GM18499 (cell line): Measurements from ENCODE around the gene AOAH.
"Not testable (repeated sequence)": the region's sequence is repeated elsewhere in the genome, so short reads cannot be mapped to it uniquely, and the experiment has no call there.

Source experiments
- ATAC-seq: cut with Tn5 transposase; IDR thresholded peaks from one replicate; pipeline ENCODE4 v1.9.1; 2021; ENCODE audit warnings: moderate number of reproducible peaks; ENCODE audit not compliant: insufficient read depth, unreplicated experiment

Gene AOAH

GRCh38 chr7:36523371-36524101 is 200.8 kb downstream of the AOAH start:
- ATAC-seq, result no peak

DNA sequence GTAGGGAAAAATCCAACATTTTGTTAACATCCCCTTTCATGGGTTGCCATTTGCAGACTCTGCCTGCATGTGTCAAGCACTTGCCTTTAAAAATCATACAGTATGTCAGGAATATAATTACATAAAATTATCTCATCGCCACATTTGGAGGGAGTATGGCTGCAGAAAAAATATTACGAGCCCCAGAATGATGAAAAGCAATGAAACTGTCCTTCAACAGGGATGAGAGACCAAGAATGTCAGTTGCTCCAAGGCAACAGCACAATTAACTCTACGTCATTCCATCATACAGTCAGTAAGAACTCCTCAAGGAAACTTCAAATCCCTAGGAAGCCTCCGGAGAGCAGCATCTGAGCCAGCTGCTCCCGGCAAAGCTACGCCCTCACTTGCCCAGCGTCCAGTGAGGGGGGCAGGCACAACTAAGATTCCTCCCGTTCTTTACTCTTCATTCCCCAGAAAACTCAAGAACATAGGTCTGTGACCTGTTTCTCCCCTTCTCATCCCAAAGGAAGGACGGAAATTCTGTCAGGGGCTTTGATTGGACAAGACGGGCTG is 201.8 kb downstream of the AOAH start:
- ATAC-seq, result no peak

DNA sequence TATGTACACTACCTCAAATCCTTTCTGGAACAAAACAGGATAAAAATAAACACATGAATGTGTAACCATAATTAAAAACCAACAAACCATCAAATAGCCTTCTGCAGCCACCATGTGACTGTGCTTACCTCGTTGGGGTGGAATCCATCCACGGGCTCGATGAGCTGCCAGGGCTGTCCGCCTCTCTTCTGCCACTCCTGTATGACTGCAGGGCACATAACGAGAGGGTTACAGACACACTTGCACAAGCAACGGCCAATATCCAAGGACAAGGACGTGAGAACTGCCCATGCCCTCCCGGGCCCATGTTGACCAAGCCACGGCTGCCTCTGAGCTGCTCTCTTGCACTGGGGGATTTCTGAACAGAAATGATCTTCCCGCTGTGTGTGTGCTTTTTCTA is 202.4 kb downstream of the AOAH start:
- ATAC-seq, result no peak

DNA sequence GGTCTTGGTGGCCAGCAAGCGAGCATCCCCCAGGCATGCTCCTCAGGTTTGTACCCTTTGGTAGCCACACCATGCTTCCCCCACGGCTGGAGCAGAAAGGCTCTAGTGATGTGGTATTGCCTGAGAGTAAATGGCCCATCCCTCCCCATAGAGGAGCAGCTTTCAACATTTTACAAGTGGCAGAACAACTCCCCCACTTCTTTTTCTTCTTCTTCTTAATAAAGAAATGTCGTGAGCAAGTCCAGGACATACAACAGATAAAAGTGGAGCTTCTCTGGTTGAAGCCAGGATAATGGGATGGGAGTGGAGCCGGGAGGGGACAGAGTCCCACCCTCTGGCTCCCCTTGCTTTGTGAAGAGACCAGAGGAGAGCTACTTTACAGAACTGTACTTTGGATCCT is 203.2 kb downstream of the AOAH start:
- no peak for ATAC-seq

GRCh38 chr7:36515847-36516246 is 208.4 kb downstream of the AOAH start:
- ATAC-seq, result no peak

DNA sequence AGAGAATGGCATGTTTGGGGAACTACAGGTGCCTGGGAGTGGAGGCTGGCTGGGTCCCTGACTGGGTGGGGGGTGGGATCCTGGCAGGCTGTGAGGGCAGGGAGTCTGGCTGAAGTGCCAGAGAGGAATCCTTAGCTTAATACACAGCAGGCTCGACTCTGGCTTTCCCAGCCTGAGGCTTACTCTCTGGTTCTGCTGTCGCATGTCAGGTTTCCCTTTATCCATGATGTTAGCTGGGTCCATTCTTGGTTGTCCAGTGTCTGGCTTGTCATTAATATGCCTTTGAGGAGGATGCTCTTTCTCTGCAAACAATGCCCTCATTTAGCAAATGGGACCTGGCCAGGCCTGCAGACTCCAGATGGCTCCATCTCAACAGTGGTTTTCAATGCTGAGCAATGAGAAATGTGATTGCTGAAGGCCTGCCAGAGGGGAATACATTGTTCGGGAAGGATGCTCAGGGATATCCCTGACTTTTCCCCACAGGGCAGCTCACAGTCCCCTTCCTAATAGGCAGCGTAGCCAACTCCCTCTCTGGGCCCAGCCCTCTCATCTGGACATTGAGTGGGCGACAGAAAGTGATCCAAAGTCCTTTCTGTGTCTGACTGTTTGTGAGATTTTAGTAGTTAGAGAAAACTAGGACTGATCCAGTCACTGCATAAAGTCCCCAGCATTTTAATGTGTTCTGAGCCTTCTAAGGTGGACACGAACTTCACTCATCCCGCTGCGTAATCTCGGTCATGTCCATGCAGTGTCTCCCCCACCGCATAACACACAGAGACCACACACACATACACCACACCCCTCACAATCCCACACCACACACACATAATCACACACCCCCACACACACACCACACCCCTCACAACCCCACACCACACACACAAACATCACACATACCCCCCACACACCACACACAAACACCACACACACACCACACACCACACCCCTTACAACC is 209.7 kb downstream of the AOAH start:
- ATAC-seq, result no peak

DNA sequence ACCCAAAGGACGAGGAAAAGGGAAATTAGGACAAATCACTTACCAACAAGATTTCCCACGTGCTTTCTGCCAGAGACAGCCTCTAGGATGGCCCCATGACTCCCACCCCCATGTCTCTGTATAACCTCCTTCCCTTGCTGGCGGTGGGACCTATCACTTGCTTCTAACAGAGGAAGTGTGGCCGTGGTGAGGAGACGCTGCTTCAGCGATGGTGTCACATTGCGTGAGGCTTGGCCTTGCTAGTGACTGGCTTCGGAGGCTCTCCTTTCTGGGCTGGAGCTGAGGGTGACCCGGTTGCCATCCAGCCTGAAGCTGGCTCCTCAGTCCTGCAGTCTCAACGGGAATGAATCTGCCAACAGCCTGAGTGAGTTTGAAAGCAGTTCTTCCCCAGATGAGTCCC is 210.9 kb downstream of the AOAH start:
- ATAC-seq, result no peak

DNA sequence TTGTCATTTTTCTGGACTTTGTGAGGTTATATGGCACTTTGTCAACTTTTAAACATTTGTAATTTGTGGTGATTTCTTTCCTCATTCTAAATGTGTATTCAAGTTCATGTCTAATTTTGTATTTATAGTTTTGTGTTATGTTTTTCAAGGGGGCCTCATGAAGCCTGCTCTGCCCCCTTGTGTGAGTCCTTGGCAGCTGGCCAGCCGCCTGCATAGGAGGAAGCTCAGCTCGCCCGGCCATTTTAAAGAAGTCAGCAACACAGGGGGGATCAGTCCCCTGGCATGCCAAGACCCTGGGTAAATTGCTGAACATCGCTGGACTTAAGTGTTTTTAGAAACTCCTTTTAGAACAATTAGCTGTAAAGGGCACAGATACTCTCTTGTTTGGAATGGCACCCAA is 211.7 kb downstream of the AOAH start:
- ATAC-seq, result no peak

DNA sequence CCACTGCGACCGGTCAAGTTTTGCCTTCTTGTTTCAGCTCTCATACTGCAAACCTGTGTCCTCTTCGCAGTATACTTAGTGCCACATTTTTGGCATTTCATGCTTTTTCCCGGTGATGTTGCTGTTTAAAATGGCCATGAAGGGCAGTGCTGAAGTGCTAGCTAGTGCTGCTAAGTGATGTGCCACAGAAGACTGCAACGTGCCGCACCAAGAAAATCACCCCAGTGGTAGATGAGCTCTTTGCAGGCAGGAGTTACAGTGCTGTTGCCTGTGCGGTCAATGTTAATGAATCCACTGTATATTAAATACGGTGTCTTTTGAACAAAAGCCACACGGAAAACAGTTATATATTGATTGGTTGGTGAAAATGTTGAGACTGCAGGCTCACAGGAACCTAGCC is 214.3 kb downstream of the AOAH start:
- no peak for ATAC-seq

GRCh38 chr7:36507475-36508440 is 216.5 kb downstream of the AOAH start:
- no peak for ATAC-seq

- ATAC-seq, result no peak
Measured at GRCh38 chr7:36506820-36507219, 217.5 kb downstream of the AOAH start.

GRCh38 chr7:36506130-36506798 is 218.0 kb downstream of the AOAH start:
- ATAC-seq, result no peak

DNA sequence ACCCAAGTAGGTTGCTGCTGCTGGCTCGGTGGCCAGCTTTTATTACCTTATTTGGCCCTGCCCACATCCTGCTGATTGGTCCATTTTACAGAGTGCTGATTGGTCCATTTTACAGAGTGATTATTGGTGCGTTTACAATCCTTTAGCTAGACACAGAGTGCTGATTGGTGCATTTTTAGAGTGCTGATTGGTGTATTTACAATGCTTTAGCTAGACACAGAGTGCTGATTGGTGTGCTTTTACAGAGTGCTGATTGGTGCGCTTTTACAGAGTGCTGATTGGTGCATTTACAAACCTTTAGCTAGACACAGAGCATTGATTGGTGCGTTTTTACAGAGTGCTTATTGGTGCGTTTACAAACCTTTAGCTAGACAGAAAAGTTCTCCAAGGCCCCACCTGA is 219.7 kb downstream of the AOAH start:
- not testable (repeated sequence) for ATAC-seq

DNA sequence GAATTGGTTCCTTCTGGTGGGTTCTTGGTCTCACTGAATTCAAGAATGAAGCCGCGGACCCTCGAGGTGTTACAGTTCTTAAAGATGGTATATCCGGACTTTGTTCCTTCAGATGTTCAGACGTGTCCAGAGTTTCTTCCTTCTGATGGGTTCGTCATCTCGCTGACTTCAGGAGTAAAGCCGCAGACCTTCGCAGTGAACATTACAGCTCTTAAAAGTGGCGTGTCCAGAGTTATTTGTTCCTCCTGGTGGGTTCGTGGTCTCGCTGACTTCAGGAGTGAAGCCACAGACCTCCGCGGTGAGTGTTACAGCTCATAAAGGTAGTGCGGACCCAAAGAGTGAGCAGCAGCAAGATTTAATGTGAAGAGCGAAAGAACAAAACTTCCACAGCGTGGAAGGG is 220.1 kb downstream of the AOAH start:
- not testable (repeated sequence) for ATAC-seq

DNA sequence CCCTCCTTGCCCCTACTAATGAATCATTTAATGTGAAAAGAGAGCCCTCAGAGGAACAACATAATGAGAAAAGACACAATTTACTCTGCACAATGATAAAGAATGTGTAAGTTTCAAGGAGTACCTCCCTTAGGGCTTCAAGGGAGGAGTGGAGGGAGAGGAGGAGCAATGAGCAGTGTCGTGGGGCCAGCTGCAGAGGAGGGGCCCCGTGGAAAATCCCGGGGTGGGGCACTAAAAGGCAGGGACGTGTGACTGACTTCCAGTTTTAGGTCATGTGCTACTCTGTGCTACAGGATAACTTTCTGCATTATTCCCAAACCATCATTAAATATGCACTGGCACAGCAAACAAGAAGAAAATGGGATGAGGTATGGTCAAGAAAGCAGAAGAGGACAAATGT is 226.5 kb downstream of the AOAH start:
- no peak for ATAC-seq

DNA sequence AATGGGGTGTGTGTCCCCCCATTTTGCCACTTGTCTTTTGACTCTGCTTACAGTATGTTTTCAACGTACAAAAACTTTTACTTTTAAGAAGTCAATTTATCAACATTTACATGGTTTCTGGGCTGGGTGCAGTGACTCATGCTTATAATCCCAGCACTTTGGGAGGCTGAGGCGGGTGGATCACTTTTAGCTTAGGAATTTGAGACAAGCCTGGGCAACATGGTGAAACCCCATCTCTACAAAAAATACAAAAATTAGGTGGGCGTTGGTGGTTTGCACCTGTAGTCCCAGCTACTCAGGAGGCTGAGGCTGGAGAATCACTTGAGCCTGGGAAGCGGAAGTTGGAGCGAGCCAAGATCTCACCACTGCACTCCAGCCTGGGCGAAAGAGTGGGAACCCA is 227.1 kb downstream of the AOAH start:
- not testable (repeated sequence) for ATAC-seq

GRCh38 chr7:36496576-36496975 is 227.7 kb downstream of the AOAH start:
- ATAC-seq, result no peak

GRCh38 chr7:36491317-36491716 is 233.0 kb downstream of the AOAH start:
- ATAC-seq, result no peak

DNA sequence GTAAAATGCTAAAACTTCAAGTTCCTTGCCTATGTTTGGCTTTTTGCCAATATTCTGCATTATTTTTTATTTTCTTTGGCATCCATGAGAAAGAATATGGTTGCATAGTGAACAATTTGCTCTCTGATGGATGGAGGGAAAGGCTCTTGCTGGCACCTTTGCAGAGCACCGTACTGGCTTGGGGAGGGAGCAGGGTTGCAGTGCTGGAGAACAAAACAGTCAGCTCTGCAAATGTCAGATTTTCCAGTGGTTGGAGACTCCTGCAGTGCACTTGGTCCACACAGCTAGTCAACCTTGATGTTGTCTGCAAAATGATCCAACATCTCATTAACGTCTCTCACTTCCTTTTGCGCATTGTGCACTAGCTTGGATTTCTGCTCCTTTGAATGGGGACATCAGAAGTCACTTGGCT is 233.9 kb downstream of the AOAH start:
- no peak for ATAC-seq

- ATAC-seq, result not testable (repeated sequence)
Measured at GRCh38 chr7:36488672-36489071, 235.6 kb downstream of the AOAH start.
